GM21447 (cell line): ENCODE data around the gene NRP1.
A peak's percentile ranks its signal among the peaks of the same experiment; 100 is the strongest.

ENCODE experiments used
- ATAC-seq: cut with Tn5 transposase; IDR thresholded peaks from one replicate; pipeline ENCODE4 v1.9.1; 2021; ENCODE audit not compliant: unreplicated experiment

Gene NRP1

GRCh38 chr10:33216661-33217427 is 117.6 kb downstream of the NRP1 start:
- ATAC-seq: no peak

DNA sequence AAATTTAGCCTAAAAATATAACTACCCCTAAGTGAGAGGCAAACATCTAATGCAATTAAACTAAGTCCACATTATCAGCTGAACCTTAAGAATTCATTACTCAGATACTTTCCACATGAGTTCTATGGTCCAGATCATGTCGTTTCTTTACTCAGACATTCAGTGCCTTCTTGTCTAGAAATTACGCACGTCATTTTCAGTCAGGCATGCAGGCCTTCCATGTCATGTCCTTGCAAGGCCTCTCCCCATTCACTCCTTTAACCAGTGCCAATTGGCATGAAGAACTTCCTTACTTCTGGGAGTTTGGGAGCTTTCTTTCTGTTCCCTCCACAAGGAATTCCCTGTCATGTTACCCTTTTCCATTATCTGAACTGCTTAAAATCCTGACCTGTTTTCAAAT is 118.8 kb downstream of the NRP1 start:
- ATAC-seq: no peak

- ATAC-seq: no peak
Measured at GRCh38 chr10:33215154-33215553, 119.3 kb downstream of the NRP1 start.

DNA sequence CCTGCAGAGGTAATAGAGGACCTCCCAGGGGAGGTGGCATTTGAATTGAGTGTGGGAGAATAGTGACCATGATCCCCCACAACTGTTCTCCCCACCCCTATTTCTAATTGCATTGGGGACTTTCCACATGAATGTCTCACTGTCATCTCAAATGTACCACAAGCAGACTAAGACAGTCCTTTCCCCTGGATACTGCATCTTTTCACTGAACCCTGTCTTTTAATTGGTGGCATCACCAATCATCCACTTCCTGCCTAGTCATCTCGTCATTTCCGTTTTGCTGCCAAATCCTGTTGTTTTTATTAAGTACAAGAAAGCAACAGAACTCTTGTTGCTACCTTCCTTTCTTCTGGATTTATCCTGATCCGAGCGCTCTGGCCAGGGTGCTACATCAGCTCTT is 120.3 kb downstream of the NRP1 start:
- no peak for ATAC-seq

DNA sequence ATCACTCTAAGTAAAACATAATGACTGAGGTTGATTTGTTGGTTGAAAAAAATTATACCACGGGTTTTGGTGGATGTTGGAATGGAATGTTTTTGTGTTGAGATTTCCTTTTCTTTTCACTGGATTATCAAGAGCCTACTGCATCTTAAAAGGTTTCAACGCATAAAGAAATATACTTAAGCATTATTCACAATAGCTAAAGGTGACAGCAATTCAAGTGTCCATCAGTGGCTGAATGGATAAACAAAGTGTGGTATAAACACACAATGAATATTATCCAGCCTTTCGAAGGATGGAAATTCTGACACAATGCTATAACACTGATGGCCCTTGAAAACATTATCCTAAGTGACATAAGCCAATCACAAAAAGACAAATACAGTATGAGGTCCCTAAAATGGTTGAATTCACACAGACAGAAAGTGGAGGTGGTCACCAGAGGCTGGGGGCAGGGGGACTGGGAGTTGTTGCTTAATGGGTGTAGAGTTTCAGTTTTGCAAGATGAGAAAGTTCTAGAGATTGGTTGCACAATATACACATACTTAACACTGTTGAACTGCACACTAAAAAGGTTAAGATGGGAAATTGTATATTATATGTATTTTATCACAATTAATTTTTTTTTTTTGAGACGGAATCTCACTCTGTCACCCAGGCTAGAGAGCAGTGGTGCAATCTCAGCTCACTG is 122.3 kb downstream of the NRP1 start:
- no peak for ATAC-seq

- no peak for ATAC-seq
Measured at GRCh38 chr10:33211106-33211878, 123.2 kb downstream of the NRP1 start.

DNA sequence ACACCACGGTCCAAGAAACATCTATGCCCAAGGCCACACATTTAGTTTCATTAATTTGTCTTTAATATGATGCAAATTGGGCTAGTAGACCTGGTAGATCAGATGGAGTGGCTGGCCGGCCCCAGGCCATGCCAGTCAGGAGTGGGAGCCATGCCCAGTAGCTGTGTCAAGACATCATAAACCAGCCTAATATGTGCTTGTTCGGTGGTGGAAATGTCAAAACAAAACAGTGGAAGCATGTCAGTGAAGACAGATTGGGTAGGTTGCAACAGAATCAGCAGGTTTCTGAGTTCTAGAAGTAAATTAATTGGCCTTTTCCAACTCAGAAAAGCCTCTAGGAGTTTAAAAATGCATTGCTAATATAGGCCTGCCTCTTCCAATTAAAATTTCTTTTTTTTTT is 124.7 kb downstream of the NRP1 start:
- no peak for ATAC-seq

- no peak for ATAC-seq
Measured at GRCh38 chr10:33208166-33208565, 126.3 kb downstream of the NRP1 start.

DNA sequence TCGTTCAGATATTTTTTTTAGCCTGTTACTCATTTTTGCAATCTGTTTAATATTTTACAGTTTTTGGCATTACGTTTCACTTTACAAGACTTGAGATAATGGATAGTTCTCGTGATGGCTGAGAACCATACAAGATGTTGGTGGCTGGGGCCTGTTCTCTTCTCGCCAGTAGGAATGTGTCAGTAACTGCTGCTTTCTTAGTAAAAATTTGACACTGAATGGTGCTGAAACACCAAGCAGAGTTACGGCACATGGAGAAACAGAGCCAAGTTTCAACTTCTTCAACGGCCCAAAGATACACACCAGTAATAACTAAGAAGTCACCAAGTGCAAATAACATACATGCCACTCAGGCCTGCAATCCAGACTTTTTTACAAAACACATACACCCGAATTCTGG is 130.4 kb downstream of the NRP1 start:
- ATAC-seq: no peak

GRCh38 chr10:33201971-33202370 is 132.5 kb downstream of the NRP1 start:
- no peak for ATAC-seq

DNA sequence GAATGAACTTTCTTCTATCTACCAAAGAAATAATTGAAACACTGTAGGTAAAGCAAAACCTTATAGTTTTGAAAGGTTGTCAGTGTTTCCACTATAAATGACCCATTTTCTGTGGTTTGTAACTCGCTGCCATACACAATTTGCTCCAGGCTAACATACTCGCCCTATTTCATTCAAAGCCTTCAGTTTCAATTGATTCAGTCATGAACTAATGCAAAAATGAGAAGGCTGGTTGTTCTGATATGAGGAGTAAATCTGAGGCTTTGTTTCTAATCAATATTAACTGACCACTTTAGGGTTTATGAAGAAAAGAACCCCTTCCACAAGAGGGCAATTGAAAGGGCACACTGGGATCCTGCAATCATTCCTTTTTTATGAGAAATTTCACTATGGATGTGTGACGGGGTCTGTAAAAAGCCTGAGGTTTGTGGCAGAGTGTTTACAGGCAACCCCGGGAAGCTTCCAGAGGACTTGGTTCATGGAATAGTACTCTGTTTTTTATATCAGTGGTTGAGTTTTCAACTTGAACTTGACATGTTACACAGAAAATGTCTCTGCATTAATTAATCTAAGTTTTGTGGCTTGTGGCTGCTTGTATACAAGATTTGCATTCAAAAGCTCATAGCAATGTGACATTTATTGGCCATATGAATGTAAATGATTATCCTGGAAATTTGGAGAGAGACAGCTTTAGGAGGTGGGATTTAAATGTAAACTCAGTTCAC is 133.2 kb downstream of the NRP1 start:
- ATAC-seq: no peak

- ATAC-seq: no peak
Measured at GRCh38 chr10:33199731-33200232, 134.7 kb downstream of the NRP1 start.

GRCh38 chr10:33198610-33199009 is 135.9 kb downstream of the NRP1 start:
- no peak for ATAC-seq

DNA sequence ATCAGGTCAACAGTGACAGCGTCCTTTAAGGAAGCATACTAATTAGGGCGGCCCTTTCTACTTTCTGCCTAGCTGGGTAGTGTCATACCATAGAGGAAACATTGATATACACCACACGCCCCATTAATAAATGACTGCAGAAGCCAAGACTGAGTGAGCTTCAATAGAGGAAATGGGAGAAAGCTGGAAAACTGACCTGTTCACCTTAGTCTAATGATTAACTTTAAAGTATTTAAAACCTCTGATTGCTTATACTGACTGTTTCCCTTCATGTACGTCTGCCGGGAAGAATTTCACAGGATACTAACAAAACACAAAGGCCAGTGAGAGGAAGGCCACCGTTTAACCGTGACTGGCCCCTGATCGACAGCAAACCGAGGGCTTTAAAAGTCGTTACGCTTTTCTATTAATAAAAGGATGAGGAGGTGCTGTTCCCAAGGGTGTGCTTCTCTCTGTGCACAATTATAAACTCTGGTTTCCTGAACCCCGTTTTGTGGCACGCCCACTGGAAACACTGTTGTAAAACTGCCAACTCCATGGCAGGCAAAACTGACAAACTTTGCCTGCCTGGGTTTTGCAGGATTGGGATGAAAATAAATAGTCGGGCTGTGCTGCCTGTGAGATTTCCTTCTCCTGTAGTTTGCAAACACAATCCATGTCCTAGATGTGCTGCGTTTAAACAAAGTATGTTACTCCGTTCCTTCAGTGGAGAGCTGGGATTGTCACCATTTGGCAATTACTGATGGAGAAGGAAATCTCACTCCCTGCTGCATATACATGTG is 137.6 kb downstream of the NRP1 start:
- no peak for ATAC-seq

- ATAC-seq: no peak
Measured at GRCh38 chr10:33196377-33196706, 138.1 kb downstream of the NRP1 start.

DNA sequence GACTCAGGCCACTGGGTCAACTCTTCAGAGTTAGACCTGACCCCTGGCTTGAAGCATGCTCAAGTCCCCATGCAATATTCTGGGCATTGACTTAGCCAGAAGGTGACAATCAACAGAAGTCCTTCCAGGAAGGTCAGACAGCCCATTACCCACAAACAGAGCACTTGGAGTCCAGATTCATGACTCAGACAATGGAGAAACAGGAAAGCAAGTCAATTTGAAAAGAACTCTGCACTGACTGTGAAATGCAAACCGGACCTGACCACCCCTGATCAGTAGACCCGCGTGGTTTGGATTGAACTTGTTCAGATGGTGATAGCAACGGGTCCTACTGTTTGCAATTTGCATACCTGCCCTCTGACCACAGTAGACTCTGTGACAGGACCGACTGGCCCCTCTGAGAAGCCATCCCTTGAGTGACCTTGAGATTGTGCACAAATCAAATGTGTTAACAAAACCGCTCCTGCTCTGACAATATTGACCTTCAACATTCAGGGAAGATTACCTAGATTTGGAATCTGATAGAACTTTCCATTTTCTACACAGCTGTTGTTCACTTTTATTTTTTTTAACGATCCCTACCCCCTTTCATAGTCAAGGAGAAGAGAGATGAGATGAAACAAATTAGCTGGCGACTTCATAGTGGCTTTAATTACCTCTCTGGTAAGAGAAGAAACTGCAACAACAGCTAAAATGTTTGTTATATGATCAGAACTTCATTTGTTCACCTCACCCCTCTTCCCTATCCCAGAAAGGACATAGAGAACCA is 138.7 kb downstream of the NRP1 start:
- ATAC-seq: no peak

GRCh38 chr10:33193701-33194521 is 140.6 kb downstream of the NRP1 start:
- no peak for ATAC-seq

- ATAC-seq: peak; percentile 85
Measured at GRCh38 chr10:33193057-33193700, 141.3 kb downstream of the NRP1 start.
